GM23338 (cell line): ENCODE results near the gene TDO2. TPM values are rescaled to one million over a fixed set of nuclear protein-coding genes. Genes with fewer than 3 reads are reported as not detected.

Experiments used
- ATAC-seq: fragments of 200-7000 bp; cut with Tn5 transposase; 3 replicates; pipeline ENCODE4 v1.9.1; 2020
- DNase-seq: peaks from one replicate; pipeline ENCODE4 v3.0.0-alpha.2; 2015; ENCODE audit warnings: low spot score
- H2AFZ ChIP-seq: fragments of 200-600 bp; sonication (generic); 2 replicates; pipeline ENCODE4 v1.8.0; 2016; ENCODE audit warnings: antibody characterized with exemption, mild to moderate bottlenecking, moderate library complexity
- H3F3A ChIP-seq: fragments of 200-600 bp; sonication (generic); replicated peaks from 2 replicates; pipeline ENCODE4 v1.8.0; 2017; ENCODE audit warnings: antibody characterized with exemption, mixed run types, low read depth
- H3K27ac ChIP-seq: fragments of 200-600 bp; sonication (generic); 2 replicates; pipeline ENCODE4 v1.6.1; 2016; ENCODE audit warnings: low read depth
- H3K27me3 ChIP-seq: fragments of 200-600 bp; sonication (generic); 2 replicates; pipeline ENCODE4 v1.8.0; 2016; ENCODE audit warnings: mild to moderate bottlenecking, mixed run types, moderate library complexity; ENCODE audit not compliant: insufficient read depth
- H3K36me3 ChIP-seq: fragments of 200-600 bp; sonication (generic); 2 replicates; pipeline ENCODE4 v1.8.0; 2016; ENCODE audit warnings: mild to moderate bottlenecking; ENCODE audit not compliant: insufficient read depth
- H3K4me1 ChIP-seq: fragments of 200-600 bp; sonication (generic); 2 replicates; pipeline ENCODE4 v1.8.0; 2016; ENCODE audit warnings: mild to moderate bottlenecking, moderate library complexity; ENCODE audit not compliant: insufficient read depth
- H3K4me2 ChIP-seq: fragments of 200-600 bp; sonication (generic); 2 replicates; pipeline ENCODE4 v1.7.1; 2017; ENCODE audit warnings: mixed run types
- H3K4me3 ChIP-seq: fragments of 200-600 bp; sonication (generic); 2 replicates; pipeline ENCODE4 v1.6.1; 2016; ENCODE audit warnings: mixed run types
- H3K79me2 ChIP-seq: fragments of 200-600 bp; sonication (generic); replicated peaks from 2 replicates; pipeline ENCODE4 v1.8.0; 2017; ENCODE audit warnings: mild to moderate bottlenecking; ENCODE audit not compliant: insufficient read depth
- H3K9me2 ChIP-seq: fragments of 200-600 bp; sonication (generic); 2 replicates; pipeline ENCODE4 v1.8.0; 2017; ENCODE audit not compliant: insufficient read depth
- H4K20me1 ChIP-seq: fragments of 200-600 bp; sonication (generic); replicated peaks from 2 replicates; pipeline ENCODE4 v1.8.0; 2017; ENCODE audit warnings: mild to moderate bottlenecking; ENCODE audit not compliant: insufficient read depth
- H3K27ac Mint-ChIP-seq: 2 replicates; pipeline ENCODE4 v1.8.0; 2020; ENCODE audit warnings: inconsistent platforms, mild to moderate bottlenecking, moderate library complexity, mixed read lengths
- H3K27me3 Mint-ChIP-seq: 3 replicates; pipeline ENCODE4 v1.8.0; 2022; ENCODE audit warnings: low read depth, mild to moderate bottlenecking, moderate library complexity, mixed read lengths, inconsistent platforms; ENCODE audit not compliant: insufficient read depth, poor library complexity
- H3K36me3 Mint-ChIP-seq: 3 replicates; pipeline ENCODE4 v1.8.0; 2021; ENCODE audit warnings: low read depth, mild to moderate bottlenecking, inconsistent platforms, moderate library complexity, mixed read lengths
- H3K4me1 Mint-ChIP-seq: 3 replicates; pipeline ENCODE4 v1.8.0; 2020; ENCODE audit warnings: mild to moderate bottlenecking, inconsistent platforms, mixed read lengths
- H3K4me3 Mint-ChIP-seq: 3 replicates; pipeline ENCODE4 v1.8.0; 2021; ENCODE audit warnings: moderate library complexity, mild to moderate bottlenecking, inconsistent platforms, mixed read lengths
- H3K9me3 Mint-ChIP-seq: 3 replicates; pipeline ENCODE4 v1.8.0; 2020; ENCODE audit warnings: moderate library complexity, mild to moderate bottlenecking, inconsistent platforms, mixed read lengths
- CREB1 ChIP-seq: fragments of 250-450 bp; sonication (Bioruptor Pico); IDR thresholded peaks from 2 replicates; pipeline ENCODE4 v1.5.0; 2020; ENCODE audit warnings: low read depth, mild to moderate bottlenecking, moderate library complexity
- CTCF ChIP-seq, 2 experiments: fragments of 200-600 bp in 1 of 2; sonication (generic) in 1 of 2; conservative IDR thresholded peaks; 2 replicates each; pipeline versions ENCODE4 v1.5.1 to v1.6.1; 2016 to 2017; ENCODE audit warnings: antibody characterized with exemption in 2 of 2, low read depth in 2 of 2, mild to moderate bottlenecking in 2 of 2, moderate library complexity in 1 of 2
- EZH2phosphoT487 ChIP-seq: fragments of 200-600 bp; sonication (generic); IDR thresholded peaks from one replicate; pipeline ENCODE4 v1.8.1; 2018; ENCODE audit warnings: antibody characterized with exemption; ENCODE audit not compliant: unreplicated experiment
- JUNB ChIP-seq: IDR thresholded peaks from one replicate; pipeline ENCODE4 v1.6.1; 2016; ENCODE audit warnings: antibody characterized with exemption; ENCODE audit not compliant: unreplicated experiment
- NANOG ChIP-seq: IDR thresholded peaks from 2 replicates; pipeline ENCODE4 v1.6.1; 2016; ENCODE audit warnings: antibody characterized with exemption, borderline replicate concordance
- POLR2AphosphoS5 ChIP-seq: IDR thresholded peaks from 2 replicates; pipeline ENCODE4 v1.6.1; 2016; ENCODE audit warnings: antibody characterized with exemption, low read depth
- REST ChIP-seq: IDR thresholded peaks from one replicate; pipeline ENCODE4 v1.6.1; 2018; ENCODE audit warnings: antibody characterized with exemption; ENCODE audit not compliant: unreplicated experiment
- STAT1 ChIP-seq: IDR thresholded peaks from one replicate; pipeline ENCODE4 v1.6.1; 2016; ENCODE audit warnings: antibody characterized with exemption; ENCODE audit not compliant: unreplicated experiment
- ZNF114 ChIP-seq: fragments of 250-450 bp; sonication (Bioruptor Pico); IDR thresholded peaks from 2 replicates; pipeline ENCODE4 v1.5.0; 2020; ENCODE audit warnings: mild to moderate bottlenecking, moderate library complexity
- ZNF462 ChIP-seq: fragments of 250-450 bp; sonication (Bioruptor Pico); IDR thresholded peaks from 2 replicates; pipeline ENCODE4 v1.5.0; 2020; ENCODE audit warnings: mild to moderate bottlenecking, moderate library complexity
- polyA plus RNA-seq: library from polyadenylated mRNA; unstranded; fragments of >200 nt; fragmentation: Nextera tagmentation; extraction: Ambion mirVana; gene quantifications from 2 replicates; pipeline ENCODE4 v1.2.1, GENCODE V29; 2016
- total RNA-seq: library from RNA; depleted of rRNA; stranded (reverse); fragments of >200 nt; shearing (Covaris generic); gene quantifications from 2 replicates; pipeline ENCODE4 v1.2.3, GENCODE V29; 2014

The TDO2 gene
- total and polyA plus RNA-seq, 2 experiments from 2014 or later: 0.10 TPM; not detected in 1

- Mint-ChIP-seq H3K9me3 (no peaks in the 10 kb centered on the region), H3K27ac (no peak overlapping the region), H3K27me3 (no peaks in the 10 kb centered on the region), H3K36me3 (no peaks in the 10 kb centered on the region), H3K4me1 (peaks cover 13% of the 10 kb centered on the region; the same call in 2 of the 3 replicates), H3K4me3 (no peak overlapping the region)
- Histone ChIP-seq H2AFZ (no peak overlapping the region), H3K79me2 (no peaks in the 10 kb centered on the region), H3K9me2 (no peaks in the 10 kb centered on the region), H3K4me2 (no peak overlapping the region), H3K27me3 (no peaks in the 10 kb centered on the region), H3F3A (no peaks in the 10 kb centered on the region), H3K4me3 (no peak overlapping the region), H4K20me1 (no peaks in the 10 kb centered on the region), H3K4me1 (peaks cover 7% of the 10 kb centered on the region), H3K27ac (no peak overlapping the region), H3K36me3 (no peaks in the 10 kb centered on the region)
- DNase-seq (no peak), ATAC-seq (no peak)
- TF ChIP-seq CTCF (conservative IDR thresholded peaks at IDR 0.05; ENCODE audit: low read depth in 2 of 2) (no peak), ZNF114 (CRISPR knock-in tag) (no peak), NANOG (no peak), JUNB (no peak), CREB1 (CRISPR knock-in tag) (no peak), ZNF462 (CRISPR knock-in tag) (no peak), REST (no peak), STAT1 (no peak), POLR2AphosphoS5 (no peak), EZH2phosphoT487 (no peak)
These were observed 3.2 kb downstream of the TDO2 start for GRCh38 chr4:155906554-155907247.
